Stimulated activated CD4-positive, alpha-beta T cell treated with anti-CD3 and anti-CD28 coated beads, TNF-alpha, amount 100 ng/mL, for 48 hours (primary cell): ENCODE results near the gene DYSF.

Experiments
- DNase-seq, 3 donors: peaks; one replicate each; pipeline ENCODE4 v3.0.0-alpha.2; 2020; ENCODE audit warnings: low read depth in 3 of 3

Gene DYSF

DNA sequence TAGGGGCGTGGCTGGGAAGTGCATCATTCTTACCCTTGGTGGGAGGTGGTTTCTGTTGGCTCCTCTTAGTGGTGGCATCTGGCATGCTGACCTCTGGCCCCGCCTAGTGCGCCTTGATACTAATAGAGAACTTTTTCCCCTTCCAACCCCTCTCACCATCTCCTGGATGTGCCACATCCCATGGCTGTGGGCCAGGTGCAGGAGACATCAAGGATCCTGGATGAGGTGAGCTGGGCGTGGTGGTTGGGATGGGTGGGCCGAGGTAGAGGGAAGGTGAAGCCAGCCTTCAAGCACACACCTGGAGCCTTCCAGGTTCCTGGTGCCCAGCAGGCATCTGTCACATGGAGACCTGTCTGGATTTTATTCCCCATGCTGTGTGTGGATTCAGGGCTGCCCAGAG is 149.2 kb downstream of the DYSF start:
- no peak for DNase-seq

DNA sequence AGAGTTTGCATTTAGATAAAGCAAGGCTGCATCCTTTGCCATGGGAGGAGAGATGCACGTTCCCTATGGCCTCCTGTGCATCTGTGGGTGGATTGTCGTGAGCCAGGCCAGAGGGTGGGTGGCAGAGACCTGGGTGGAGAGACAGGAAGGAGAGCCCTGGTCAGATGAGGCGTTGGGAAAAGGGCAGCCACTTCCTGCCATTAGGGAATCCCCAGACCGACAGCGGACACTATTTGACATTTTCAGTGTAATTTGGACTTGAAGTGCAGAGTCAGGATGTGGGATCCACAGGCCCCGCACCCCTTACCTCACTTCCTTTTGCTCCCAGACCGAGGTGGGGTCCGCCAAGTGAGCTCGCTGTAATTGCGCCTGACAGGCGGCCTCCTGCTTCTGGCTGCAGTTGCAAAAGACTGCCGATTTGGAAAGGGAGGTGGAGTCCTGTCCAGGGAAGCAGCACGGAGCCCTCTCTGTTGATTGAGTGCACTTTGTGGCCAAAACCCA is 150.0 kb downstream of the DYSF start:
- no peak for DNase-seq

DNA sequence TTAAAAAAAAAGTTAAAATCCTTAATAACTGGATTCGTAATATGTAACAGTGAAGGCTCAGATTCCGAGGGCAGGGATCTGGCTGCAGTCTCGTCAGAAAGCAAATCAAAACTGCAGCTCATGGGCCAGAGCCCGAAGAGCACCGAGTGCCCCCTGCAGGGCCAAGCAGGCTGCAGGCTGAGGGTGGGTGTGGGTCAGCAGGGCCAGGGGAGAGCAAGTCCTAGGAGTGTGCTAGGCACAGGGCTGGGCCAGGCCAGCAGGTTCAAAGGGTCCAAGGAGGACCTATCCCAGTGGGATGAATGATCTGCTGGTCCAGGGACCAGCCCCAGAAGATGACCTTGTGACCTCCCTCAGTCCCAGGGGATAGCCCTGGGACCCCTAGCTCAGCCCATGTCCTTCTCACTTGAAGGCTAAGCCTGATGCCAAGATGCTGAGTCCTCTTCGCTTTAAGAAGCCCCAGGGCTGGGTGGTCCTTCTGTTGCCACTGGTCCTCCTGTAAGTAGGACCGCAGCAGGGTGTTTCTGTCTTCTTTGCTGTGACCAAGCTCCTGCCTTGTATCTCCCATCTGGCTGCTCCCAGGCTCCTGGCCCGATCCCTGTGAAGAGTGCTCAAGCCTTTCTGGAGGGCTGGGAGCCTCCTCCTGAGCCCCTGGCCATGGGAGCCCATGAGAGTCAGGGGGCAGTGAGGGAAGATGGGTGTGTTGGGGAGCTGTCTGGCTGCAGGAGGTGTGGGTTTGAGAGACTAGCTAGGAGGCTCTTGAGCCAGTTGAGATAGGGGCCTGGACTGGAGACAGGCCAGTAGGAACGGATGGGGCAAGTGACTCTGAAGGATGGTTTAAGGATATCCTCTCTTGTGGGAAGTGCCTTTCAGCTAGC is 150.7 kb downstream of the DYSF start:
- no peak for DNase-seq

DNA sequence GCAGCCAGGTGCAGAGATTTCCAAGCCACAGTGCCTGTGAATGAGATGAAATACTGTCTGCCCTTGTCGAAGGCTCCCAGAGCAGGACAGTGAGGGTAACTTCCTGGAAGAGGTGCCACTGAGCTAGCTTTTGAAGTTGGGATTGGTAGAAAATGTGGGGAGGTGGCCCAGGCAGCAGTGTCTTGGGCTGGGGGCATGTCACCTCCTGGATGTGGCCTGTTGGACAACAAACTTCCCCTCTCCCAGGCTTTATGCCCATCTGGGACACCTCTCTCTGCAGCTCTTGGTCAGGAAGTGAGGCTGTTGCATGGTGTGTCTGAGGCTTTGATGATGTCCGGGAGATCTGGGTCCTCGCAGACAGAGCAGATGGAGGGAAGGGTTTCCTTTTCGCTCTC is 151.4 kb downstream of the DYSF start:
- DNase-seq = no peak

DNA sequence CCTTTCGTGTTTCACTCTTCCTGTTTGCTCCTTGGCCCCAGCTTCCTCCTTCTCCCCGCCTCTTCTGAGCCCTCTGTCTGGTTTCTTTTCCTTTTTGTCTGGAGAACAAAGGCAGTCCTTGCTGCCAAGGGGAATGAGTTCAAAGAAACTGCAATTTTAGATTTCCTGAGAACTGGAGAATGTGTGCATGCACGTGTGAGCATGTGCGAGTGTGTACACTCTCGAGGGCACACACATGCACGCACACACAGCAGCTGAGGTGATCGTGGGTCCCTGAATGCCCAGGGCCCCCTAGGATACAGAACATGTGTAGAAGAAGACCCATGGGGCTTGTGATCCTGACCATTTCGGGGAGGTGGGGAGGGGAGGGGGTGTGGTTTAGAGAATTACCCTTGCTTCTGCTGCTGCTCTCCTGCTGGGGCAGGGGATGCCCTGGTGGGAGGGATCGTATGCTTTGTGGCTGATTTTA is 151.8 kb downstream of the DYSF start:
- DNase-seq = no peak

GRCh38 chr2:71605781-71606241 is 152.4 kb downstream of the DYSF start:
- DNase-seq = no peak

DNA sequence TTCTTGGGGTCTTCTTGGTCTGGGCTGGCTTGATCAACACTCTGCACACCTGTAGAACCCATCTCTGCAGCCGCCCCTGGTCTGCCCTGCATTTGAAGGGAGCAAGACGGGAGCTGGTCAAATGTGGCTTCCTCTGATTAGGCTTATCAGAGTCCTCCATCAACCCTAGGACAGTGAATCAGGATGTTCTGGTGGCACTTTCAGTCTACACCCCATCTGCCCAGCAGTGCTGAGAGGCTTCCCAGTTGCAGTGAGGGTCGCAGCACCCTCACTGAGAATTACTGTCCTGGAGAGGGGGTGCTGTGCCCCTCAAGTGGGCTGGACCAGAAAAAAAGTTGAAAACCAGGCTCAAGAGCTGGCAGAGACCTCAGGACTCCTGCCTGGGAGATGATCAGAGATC is 152.9 kb downstream of the DYSF start:
- DNase-seq = no peak

DNA sequence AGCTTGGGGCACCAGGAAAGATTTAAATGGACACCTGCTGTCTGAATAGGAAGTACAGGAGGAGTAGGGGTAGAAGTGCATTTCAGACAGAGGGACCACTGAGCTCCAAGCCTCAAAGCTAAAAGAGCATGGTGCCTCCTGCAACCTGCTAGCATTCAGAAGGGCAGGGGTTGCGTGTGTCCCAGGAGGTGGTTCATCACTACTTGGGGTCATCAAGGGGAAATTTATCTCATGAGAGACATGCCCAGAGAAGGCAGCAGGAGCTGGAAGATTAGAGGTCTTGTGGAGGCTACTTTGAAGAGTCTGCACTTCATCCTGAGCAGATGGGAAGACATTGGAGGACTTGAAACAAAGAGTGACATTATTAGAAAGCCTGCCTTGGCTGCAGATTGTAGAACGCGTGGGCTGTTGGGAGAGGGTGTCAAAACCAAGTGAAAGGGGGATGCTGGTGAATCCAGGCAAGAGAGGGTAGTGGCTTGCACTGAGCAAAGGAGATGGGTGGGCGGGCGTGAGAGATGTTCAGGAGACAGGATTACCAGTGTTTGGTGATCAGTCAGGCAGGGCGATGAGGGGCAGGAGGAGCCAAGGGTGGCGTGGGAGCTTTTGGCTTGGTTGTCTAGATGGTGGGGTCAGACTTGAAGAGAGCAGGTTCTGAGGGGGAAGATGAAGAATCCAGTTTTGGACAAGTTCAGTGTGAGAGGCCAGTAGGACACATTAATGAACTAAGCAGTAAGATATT is 154.0 kb downstream of the DYSF start:
- no peak for DNase-seq

DNA sequence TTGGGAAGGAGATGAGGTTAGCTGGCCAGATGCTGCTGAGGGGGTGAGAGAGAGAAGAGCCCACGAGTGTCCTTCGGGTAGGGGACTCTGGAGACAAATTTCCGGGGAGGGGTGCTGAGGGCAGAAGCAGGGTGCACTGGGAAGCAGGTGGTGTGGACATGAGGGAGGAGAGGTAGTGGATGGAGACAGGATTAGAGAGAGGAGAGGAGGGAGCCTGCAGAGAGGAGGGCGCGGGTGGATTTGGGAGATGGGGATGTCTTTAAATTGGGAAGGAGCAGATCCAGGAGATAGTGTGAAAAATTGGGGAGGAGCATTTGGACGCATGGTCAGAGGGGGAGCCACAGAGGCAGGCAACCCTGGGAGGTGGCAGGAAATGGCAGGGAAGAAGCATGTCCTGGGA is 154.7 kb downstream of the DYSF start:
- no peak for DNase-seq

DNA sequence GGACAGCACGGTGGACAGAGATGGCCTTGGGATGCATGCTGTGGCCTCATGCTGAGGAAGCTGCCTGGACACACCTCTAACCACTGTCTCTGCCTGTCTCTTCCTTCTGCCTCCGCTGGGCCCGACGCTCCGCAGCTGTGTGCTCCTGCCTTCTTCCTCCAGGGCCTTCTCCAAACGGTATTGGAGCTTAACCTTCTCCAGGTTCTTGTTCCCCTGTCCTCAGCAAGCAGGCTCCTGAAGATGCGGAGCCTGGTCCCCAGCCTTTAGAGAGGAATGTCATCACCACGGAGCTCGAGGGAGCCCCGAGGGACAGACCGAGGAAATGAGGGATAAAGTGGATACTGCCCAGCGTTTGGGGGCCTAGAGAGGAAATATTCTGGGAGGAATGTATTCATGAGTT is 155.1 kb downstream of the DYSF start:
- no peak for DNase-seq

DNA sequence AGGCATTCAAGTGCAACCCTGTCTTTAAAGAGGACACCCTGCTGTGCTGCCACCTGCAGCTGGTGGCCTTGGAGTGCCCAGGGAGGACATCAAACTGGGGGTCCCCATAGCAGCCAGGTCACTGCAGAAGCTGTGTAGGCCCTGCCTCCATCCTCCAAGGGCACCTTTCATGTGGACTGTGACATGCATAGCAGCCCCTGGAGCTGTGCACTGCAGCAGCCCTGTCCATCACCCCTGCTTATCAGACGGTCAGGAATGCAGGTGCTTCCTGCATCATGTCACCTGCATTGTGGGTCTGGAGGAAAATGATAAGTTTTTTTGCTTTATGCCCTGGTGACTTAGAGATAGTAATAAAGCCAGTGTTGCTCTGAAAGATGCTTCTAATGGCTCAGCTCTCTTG is 155.7 kb downstream of the DYSF start:
- no peak for DNase-seq

GRCh38 chr2:71609441-71609840 is 156.1 kb downstream of the DYSF start:
- no peak for DNase-seq

- DNase-seq = no peak
Measured at GRCh38 chr2:71609958-71610357, 156.6 kb downstream of the DYSF start.

GRCh38 chr2:71610671-71611070 is 157.3 kb downstream of the DYSF start:
- no peak for DNase-seq

- DNase-seq = no peak
Measured at GRCh38 chr2:71611247-71611646, 157.9 kb downstream of the DYSF start.

GRCh38 chr2:71611781-71612527 is 158.6 kb downstream of the DYSF start:
- DNase-seq = no peak

GRCh38 chr2:71612581-71613402 is 159.4 kb downstream of the DYSF start:
- DNase-seq = no peak

- no peak for DNase-seq
Measured at GRCh38 chr2:71613403-71613952, 160.1 kb downstream of the DYSF start.

- no peak for DNase-seq
Measured at GRCh38 chr2:71613953-71614925, 160.9 kb downstream of the DYSF start.
